ENCODE results near the gene GALM. TPM values are rescaled to one million over a fixed set of nuclear protein-coding genes. Genes with fewer than 3 reads are reported as not detected.
"Not testable (repeated sequence)": the region's sequence is repeated elsewhere in the genome, so short reads cannot be mapped to it uniquely, and the experiment has no call there.

The GALM gene
- total RNA-seq, 8 experiments from 2014 or later = 1.7 to 5.3 (median 2.4) TPM

GRCh38 chr2:38751596-38752410 lies 85.9 kb downstream of the GALM start:
- Histone ChIP-seq H3K4me3 (peak overlapping the region; percentile 79 to 96 (median 93)), H3K27ac (peak overlapping the region; percentile 87 to 91), H3K4me1 (replicated peaks in 1 of 2) (peaks cover 28 to 34% of the 10 kb centered on the region in 2 donors)
- ATAC-seq (replicated peaks in 6 of 8) = peak in 1 of 8 experiments; percentile 5
- WGBS, 10 experiments = 0 to 77% (median 9%) methylated on average over 1 to 14 of the region's 18 CpGs
- in situ Hi-C loops (cut with MboI; ENCODE audit: low pct_unique_long_range_greater_than_20kb in 2 of 9, low sequenced_read_pairs in 9 of 9, unreplicated experiment in 9 of 9) = no loop called here

- peaks cover 9 to 15% of the 10 kb centered on the region in 2 donors for H3K4me1 ChIP-seq (replicated peaks in 1 of 2)
- H3K27ac ChIP-seq = no peak overlapping the region
- in situ Hi-C loops (cut with MboI; ENCODE audit: low pct_unique_long_range_greater_than_20kb in 2 of 9, low sequenced_read_pairs in 9 of 9, unreplicated experiment in 9 of 9) = no loop called here
- H3K4me3 ChIP-seq = no peak overlapping the region
- no peak for ATAC-seq (replicated peaks in 6 of 8)
These were observed 88.1 kb downstream of the GALM start for GRCh38 chr2:38754049-38754448.

GRCh38 chr2:38754506-38754905 lies 88.6 kb downstream of the GALM start:
- H3K4me3 ChIP-seq = no peak overlapping the region
- peaks cover 7 to 11% of the 10 kb centered on the region in 2 donors for H3K4me1 ChIP-seq (replicated peaks in 1 of 2)
- in situ Hi-C loops (cut with MboI; ENCODE audit: low pct_unique_long_range_greater_than_20kb in 2 of 9, low sequenced_read_pairs in 9 of 9, unreplicated experiment in 9 of 9) = no loop called here
- no peak for ATAC-seq (replicated peaks in 6 of 8)
- WGBS, 10 experiments = 27 to 90% (median 72%) methylated on average over 2 to 3 of the region's 3 CpGs; no CpG with 5 or more reads in 1 of the 10 experiments
- H3K27ac ChIP-seq = no peak overlapping the region

- in situ Hi-C loops (cut with MboI; ENCODE audit: low pct_unique_long_range_greater_than_20kb in 2 of 9, low sequenced_read_pairs in 9 of 9, unreplicated experiment in 9 of 9); H3K27ac ChIP-seq; ATAC-seq (replicated peaks in 6 of 8); H3K4me3 ChIP-seq: not testable (repeated sequence)
- peaks cover 4 to 11% of the 10 kb centered on the region in 2 donors for H3K4me1 ChIP-seq (replicated peaks in 1 of 2)
- WGBS, 10 experiments = no CpG with 5 or more reads among the region's 31 CpGs
These were observed 90.0 kb downstream of the GALM start for GRCh38 chr2:38755891-38756290.

- H3K27ac ChIP-seq = no peak overlapping the region
- H3K4me1 ChIP-seq (replicated peaks in 1 of 2) = no peaks in the 10 kb centered on the region
- in situ Hi-C loops (cut with MboI; ENCODE audit: low pct_unique_long_range_greater_than_20kb in 2 of 9, low sequenced_read_pairs in 9 of 9, unreplicated experiment in 9 of 9) = no loop called here
- no peak for ATAC-seq (replicated peaks in 6 of 8)
- WGBS, 10 experiments = 48 to 89% (median 76%) methylated on average over 1 to 2 of the region's 2 CpGs; no CpG with 5 or more reads in 1 of the 10 experiments
- no peak overlapping the region for H3K4me3 ChIP-seq
These were observed 97.3 kb downstream of the GALM start for GRCh38 chr2:38763228-38763627.

- in situ Hi-C loops (cut with MboI; ENCODE audit: low pct_unique_long_range_greater_than_20kb in 2 of 9, low sequenced_read_pairs in 9 of 9, unreplicated experiment in 9 of 9) = no loop called here
- ATAC-seq (replicated peaks in 6 of 8) = no peak
These were observed 97.8 kb downstream of the GALM start for GRCh38 chr2:38763728-38764127.

GRCh38 chr2:38765149-38765548 lies 99.2 kb downstream of the GALM start:
- Histone ChIP-seq H3K4me3 (no peak overlapping the region), H3K27ac (no peak overlapping the region), H3K4me1 (replicated peaks in 1 of 2) (no peaks in the 10 kb centered on the region)
- ATAC-seq (replicated peaks in 6 of 8) = no peak
- WGBS, 10 experiments = 0 to 97% (median 85%) methylated on average over 1 to 4 of the region's 4 CpGs; no CpG with 5 or more reads in 2 of the 10 experiments
- in situ Hi-C loops (cut with MboI; ENCODE audit: low pct_unique_long_range_greater_than_20kb in 2 of 9, low sequenced_read_pairs in 9 of 9, unreplicated experiment in 9 of 9) = no loop called here

More at GRCh38 chr2:38763728-38764127, 97.8 kb downstream of the GALM start:
- no peak overlapping the region for H3K27ac ChIP-seq
- 73 to 100% (median 92%) methylated on average over 1 to 4 of the region's 4 CpGs for WGBS, 10 experiments
- no peak overlapping the region for H3K4me3 ChIP-seq
- no peaks in the 10 kb centered on the region for H3K4me1 ChIP-seq (replicated peaks in 1 of 2)

GRCh38 chr2:38765551-38765950 lies 99.6 kb downstream of the GALM start:
- Histone ChIP-seq H3K27ac (no peak overlapping the region), H3K4me1 (replicated peaks in 1 of 2) (no peaks in the 10 kb centered on the region), H3K4me3 (no peak overlapping the region)
- in situ Hi-C loops (cut with MboI; ENCODE audit: low pct_unique_long_range_greater_than_20kb in 2 of 9, low sequenced_read_pairs in 9 of 9, unreplicated experiment in 9 of 9) = no loop called here
- 33 to 93% (median 72%) methylated on average over 1 to 5 of the region's 5 CpGs; no CpG with 5 or more reads in 3 of the 10 experiments for WGBS, 10 experiments
- ATAC-seq (replicated peaks in 6 of 8) = no peak

GRCh38 chr2:38771632-38772031 lies 105.7 kb downstream of the GALM start:
- H3K4me3 ChIP-seq = no peak overlapping the region
- no peaks in the 10 kb centered on the region for H3K4me1 ChIP-seq (replicated peaks in 1 of 2)
- in situ Hi-C loops (cut with MboI; ENCODE audit: low pct_unique_long_range_greater_than_20kb in 2 of 9, low sequenced_read_pairs in 9 of 9, unreplicated experiment in 9 of 9) = no loop called here
- WGBS, 10 experiments = 20 to 100% (median 68%) methylated on average over 1 to 4 of the region's 5 CpGs; no CpG with 5 or more reads in 1 of the 10 experiments
- no peak for ATAC-seq (replicated peaks in 6 of 8)
- H3K27ac ChIP-seq = no peak overlapping the region

- in situ Hi-C loops (cut with MboI; ENCODE audit: low pct_unique_long_range_greater_than_20kb in 2 of 9, low sequenced_read_pairs in 9 of 9, unreplicated experiment in 9 of 9) = no loop called here
- H3K4me3 ChIP-seq = no peak overlapping the region
- ATAC-seq (replicated peaks in 6 of 8) = no peak
- 33 to 93% (median 86%) methylated on average over 1 to 12 of the region's 17 CpGs for WGBS, 10 experiments
- no peak overlapping the region for H3K27ac ChIP-seq
- H3K4me1 ChIP-seq (replicated peaks in 1 of 2) = peaks cover 0 to 9% of the 10 kb centered on the region in 2 donors
These were observed 109.4 kb downstream of the GALM start for GRCh38 chr2:38775097-38775920.

- Histone ChIP-seq H3K27ac (no peak overlapping the region), H3K4me1 (replicated peaks in 1 of 2) (peaks cover 0 to 9% of the 10 kb centered on the region in 2 donors), H3K4me3 (no peak overlapping the region)
- WGBS, 10 experiments = 44 to 85% (median 71%) methylated on average over 1 to 7 of the region's 7 CpGs
- in situ Hi-C loops (cut with MboI; ENCODE audit: low pct_unique_long_range_greater_than_20kb in 2 of 9, low sequenced_read_pairs in 9 of 9, unreplicated experiment in 9 of 9) = no loop called here
- no peak for ATAC-seq (replicated peaks in 6 of 8)
These were observed 110.0 kb downstream of the GALM start for GRCh38 chr2:38775921-38776225.

- Histone ChIP-seq H3K4me1 (replicated peaks in 1 of 2) (peaks cover 0 to 9% of the 10 kb centered on the region in 2 donors), H3K4me3 (no peak overlapping the region), H3K27ac (no peak overlapping the region)
- in situ Hi-C loops (cut with MboI; ENCODE audit: low pct_unique_long_range_greater_than_20kb in 2 of 9, low sequenced_read_pairs in 9 of 9, unreplicated experiment in 9 of 9) = no loop called here
- no peak for ATAC-seq (replicated peaks in 6 of 8)
- WGBS, 10 experiments = 40 to 100% (median 86%) methylated on average over 1 to 13 of the region's 13 CpGs; no CpG with 5 or more reads in 2 of the 10 experiments
These were observed 110.6 kb downstream of the GALM start for GRCh38 chr2:38776531-38776930.

- in situ Hi-C loops (cut with MboI; ENCODE audit: low pct_unique_long_range_greater_than_20kb in 2 of 9, low sequenced_read_pairs in 9 of 9, unreplicated experiment in 9 of 9) = no loop called here
- peaks cover 0 to 9% of the 10 kb centered on the region in 2 donors for H3K4me1 ChIP-seq (replicated peaks in 1 of 2)
- 0 to 21% (median 8%) methylated on average over 1 to 8 of the region's 8 CpGs; no CpG with 5 or more reads in 1 of the 10 experiments for WGBS, 10 experiments
- H3K27ac ChIP-seq = no peak overlapping the region
- ATAC-seq (replicated peaks in 6 of 8) = no peak
- peak overlapping the region; percentile 54 to 94 (median 71) for H3K4me3 ChIP-seq
These were observed 112.8 kb downstream of the GALM start for GRCh38 chr2:38778687-38779082.

Data from motor neuron (in vitro differentiated cells).